Daoy (cell line): Measurements from ENCODE around the gene KIF1A. TPM values are rescaled to one million over a fixed set of nuclear protein-coding genes. Genes with fewer than 3 reads are reported as not detected.
"Not testable (repeated sequence)": the region's sequence is repeated elsewhere in the genome, so short reads cannot be mapped to it uniquely, and the experiment has no call there.

Source experiments
- DNase-seq: peaks from one replicate; pipeline ENCODE4 v3.0.0-alpha.2; 2015; ENCODE audit warnings: low read depth
- total RNA-seq: library from RNA; depleted of rRNA; stranded (reverse); fragments of >200 nt; shearing (Covaris generic); gene quantifications from 2 replicates; pipeline ENCODE4 v1.2.3, GENCODE V29; 2014

Gene KIF1A
- total RNA-seq, 1 experiment from 2014 or later: 16.2 TPM

- DNase-seq: no peak
Measured at GRCh38 chr2:240787521-240788472, 32.2 kb downstream of the KIF1A start.

- no peak for DNase-seq
Measured at GRCh38 chr2:240786871-240787311, 33.1 kb downstream of the KIF1A start.

GRCh38 chr2:240786355-240786841 lies 33.6 kb downstream of the KIF1A start:
- DNase-seq: no peak

GRCh38 chr2:240785424-240786335 lies 34.3 kb downstream of the KIF1A start:
- no peak for DNase-seq

- no peak for DNase-seq
Measured at GRCh38 chr2:240784629-240785423, 35.2 kb downstream of the KIF1A start.

GRCh38 chr2:240783819-240784621 lies 36.0 kb downstream of the KIF1A start:
- no peak for DNase-seq

- no peak for DNase-seq
Measured at GRCh38 chr2:240782886-240783818, 36.9 kb downstream of the KIF1A start.

- peak; percentile 89 for DNase-seq
Measured at GRCh38 chr2:240782221-240782885, 37.7 kb downstream of the KIF1A start.

GRCh38 chr2:240781471-240782220 lies 38.4 kb downstream of the KIF1A start:
- peak; percentile 45 for DNase-seq

- DNase-seq: no peak
Measured at GRCh38 chr2:240780023-240780700, 39.9 kb downstream of the KIF1A start.

GRCh38 chr2:240779250-240779832 lies 40.7 kb downstream of the KIF1A start:
- not testable (repeated sequence) for DNase-seq

- DNase-seq: no peak
Measured at GRCh38 chr2:240778426-240778825, 41.6 kb downstream of the KIF1A start.

- DNase-seq: no peak
Measured at GRCh38 chr2:240777456-240778212, 42.4 kb downstream of the KIF1A start.

GRCh38 chr2:240775905-240776304 lies 44.1 kb downstream of the KIF1A start:
- peak; percentile 37 for DNase-seq

GRCh38 chr2:240774856-240775255 lies 45.2 kb downstream of the KIF1A start:
- DNase-seq: no peak

- no peak for DNase-seq
Measured at GRCh38 chr2:240769096-240769495, 50.9 kb downstream of the KIF1A start.
